Neural progenitor cell (in vitro differentiated cells): ENCODE data around the gene PDE7B. TPM values are rescaled to one million over a fixed set of nuclear protein-coding genes. Genes with fewer than 3 reads are reported as not detected.
A peak's percentile ranks its signal among the peaks of the same experiment; 100 is the strongest.

Experiments
- DNase-seq: peaks from one replicate; pipeline ENCODE4 v3.0.0-alpha.2; 2016; ENCODE audit warnings: low spot score
- H2AFZ ChIP-seq: fragments of 200-600 bp; sonication (generic); replicated peaks from 2 replicates; pipeline ENCODE4 v1.6.1; 2016; ENCODE audit warnings: antibody characterized with exemption
- H3F3A ChIP-seq: fragments of 200-600 bp; sonication (generic); 2 replicates; pipeline ENCODE4 v1.6.1; 2016; ENCODE audit warnings: antibody characterized with exemption, low read depth
- H3K27ac ChIP-seq: fragments of 200-600 bp; sonication (generic); 2 replicates; pipeline ENCODE4 v1.5.1; 2016; ENCODE audit warnings: mild to moderate bottlenecking
- H3K27me3 ChIP-seq: fragments of 200-600 bp; sonication (generic); 2 replicates; pipeline ENCODE4 v1.6.1; 2016; ENCODE audit warnings: mild to moderate bottlenecking, moderate library complexity
- H3K36me3 ChIP-seq: fragments of 200-600 bp; sonication (generic); 2 replicates; pipeline ENCODE4 v1.5.1; 2016
- H3K4me1 ChIP-seq: fragments of 200-600 bp; sonication (generic); 2 replicates; pipeline ENCODE4 v1.6.1; 2016; ENCODE audit warnings: mixed run types
- H3K4me2 ChIP-seq: fragments of 200-600 bp; sonication (generic); 2 replicates; pipeline ENCODE4 v1.6.1; 2016
- H3K4me3 ChIP-seq: fragments of 200-600 bp; sonication (generic); 2 replicates; pipeline ENCODE4 v1.5.1; 2016
- H3K79me2 ChIP-seq: fragments of 200-600 bp; sonication (generic); 2 replicates; pipeline ENCODE4 v1.6.1; 2016; ENCODE audit warnings: low read depth
- H3K9ac ChIP-seq: fragments of 200-600 bp; sonication (generic); 2 replicates; pipeline ENCODE4 v1.6.1; 2016
- H3K9me3 ChIP-seq: fragments of 200-600 bp; sonication (generic); 2 replicates; pipeline ENCODE4 v1.5.1; 2016; ENCODE audit warnings: low read depth
- H4K20me1 ChIP-seq: fragments of 200-600 bp; sonication (generic); 2 replicates; pipeline ENCODE4 v1.6.1; 2016; ENCODE audit warnings: low read depth
- H3K27ac Mint-ChIP-seq: 3 replicates; pipeline ENCODE4 v1.8.0; 2021; ENCODE audit warnings: mixed read lengths
- H3K27me3 Mint-ChIP-seq: 2 replicates; pipeline ENCODE4 v1.8.0; 2022; ENCODE audit warnings: low read depth, mild to moderate bottlenecking, inconsistent platforms, moderate library complexity, mixed read lengths; ENCODE audit not compliant: insufficient read depth
- H3K36me3 Mint-ChIP-seq: 3 replicates; pipeline ENCODE4 v1.8.0; 2021; ENCODE audit warnings: mixed read lengths
- H3K4me1 Mint-ChIP-seq: 3 replicates; pipeline ENCODE4 v1.8.0; 2021; ENCODE audit warnings: mixed read lengths
- H3K4me3 Mint-ChIP-seq: 3 replicates; pipeline ENCODE4 v1.8.0; 2021; ENCODE audit warnings: mild to moderate bottlenecking, moderate library complexity, mixed read lengths
- H3K9me3 Mint-ChIP-seq: 3 replicates; pipeline ENCODE4 v1.8.0; 2020; ENCODE audit warnings: mixed read lengths
- EZH2 ChIP-seq: fragments of 200-600 bp; sonication (generic); IDR thresholded peaks from 2 replicates; pipeline ENCODE4 v1.6.1; 2017; ENCODE audit warnings: antibody characterized with exemption, mild to moderate bottlenecking, moderate library complexity
- EZH2phosphoT487 ChIP-seq: fragments of 200-600 bp; sonication (generic); IDR thresholded peaks from 2 replicates; pipeline ENCODE4 v1.6.1; 2017; ENCODE audit warnings: antibody characterized with exemption
- total RNA-seq: library from RNA; depleted of rRNA; stranded (reverse); fragments of >200 nt; gene quantifications from 2 replicates; pipeline ENCODE4 v1.2.3, GENCODE V29; 2015; ENCODE audit warnings: low replicate concordance
- TF ChIP-seq, protein P1 (sequence below): fragments of 200-600 bp; sonication (generic); IDR thresholded peaks from 2 replicates; pipeline ENCODE4 v1.5.1; 2017; ENCODE audit warnings: antibody characterized with exemption, mild to moderate bottlenecking

Gene PDE7B
- total RNA-seq, 1 donor from 2014 or later = 0.04 TPM

- no peak overlapping the region for H3K4me3 Mint-ChIP-seq
- no peak overlapping the region for H3K4me3 ChIP-seq
- H4K20me1 ChIP-seq = no peaks in the 10 kb centered on the region
- peaks cover 7% of the 10 kb centered on the region for H3K27me3 Mint-ChIP-seq
- H3K36me3 Mint-ChIP-seq = no peaks in the 10 kb centered on the region
- H3K27ac Mint-ChIP-seq = peak overlapping the region; percentile 90
- H2AFZ ChIP-seq = peak overlapping the region; percentile 22
- peaks cover 42% of the 10 kb centered on the region for H3K4me1 Mint-ChIP-seq
- no peaks in the 10 kb centered on the region for H3K9me3 ChIP-seq
- no peak for DNase-seq
- H3K4me1 ChIP-seq = peaks cover 12% of the 10 kb centered on the region
- H3K27me3 ChIP-seq = no peaks in the 10 kb centered on the region
- no peaks in the 10 kb centered on the region for H3K36me3 ChIP-seq
- H3K9ac ChIP-seq = no peak overlapping the region
- no peaks in the 10 kb centered on the region for H3F3A ChIP-seq
- H3K9me3 Mint-ChIP-seq = no peaks in the 10 kb centered on the region
- H3K27ac ChIP-seq = no peak overlapping the region
- no peaks in the 10 kb centered on the region for H3K79me2 ChIP-seq
- H3K4me2 ChIP-seq = no peak overlapping the region
- TF ChIP-seq, protein P1, sequence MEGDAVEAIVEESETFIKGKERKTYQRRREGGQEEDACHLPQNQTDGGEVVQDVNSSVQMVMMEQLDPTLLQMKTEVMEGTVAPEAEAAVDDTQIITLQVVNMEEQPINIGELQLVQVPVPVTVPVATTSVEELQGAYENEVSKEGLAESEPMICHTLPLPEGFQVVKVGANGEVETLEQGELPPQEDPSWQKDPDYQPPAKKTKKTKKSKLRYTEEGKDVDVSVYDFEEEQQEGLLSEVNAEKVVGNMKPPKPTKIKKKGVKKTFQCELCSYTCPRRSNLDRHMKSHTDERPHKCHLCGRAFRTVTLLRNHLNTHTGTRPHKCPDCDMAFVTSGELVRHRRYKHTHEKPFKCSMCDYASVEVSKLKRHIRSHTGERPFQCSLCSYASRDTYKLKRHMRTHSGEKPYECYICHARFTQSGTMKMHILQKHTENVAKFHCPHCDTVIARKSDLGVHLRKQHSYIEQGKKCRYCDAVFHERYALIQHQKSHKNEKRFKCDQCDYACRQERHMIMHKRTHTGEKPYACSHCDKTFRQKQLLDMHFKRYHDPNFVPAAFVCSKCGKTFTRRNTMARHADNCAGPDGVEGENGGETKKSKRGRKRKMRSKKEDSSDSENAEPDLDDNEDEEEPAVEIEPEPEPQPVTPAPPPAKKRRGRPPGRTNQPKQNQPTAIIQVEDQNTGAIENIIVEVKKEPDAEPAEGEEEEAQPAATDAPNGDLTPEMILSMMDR = no peak
- TF ChIP-seq EZH2phosphoT487 (no peak), EZH2 (no peak)
Measured at GRCh38 chr6:136114661-136115060, 263.2 kb downstream of the PDE7B start.

DNA sequence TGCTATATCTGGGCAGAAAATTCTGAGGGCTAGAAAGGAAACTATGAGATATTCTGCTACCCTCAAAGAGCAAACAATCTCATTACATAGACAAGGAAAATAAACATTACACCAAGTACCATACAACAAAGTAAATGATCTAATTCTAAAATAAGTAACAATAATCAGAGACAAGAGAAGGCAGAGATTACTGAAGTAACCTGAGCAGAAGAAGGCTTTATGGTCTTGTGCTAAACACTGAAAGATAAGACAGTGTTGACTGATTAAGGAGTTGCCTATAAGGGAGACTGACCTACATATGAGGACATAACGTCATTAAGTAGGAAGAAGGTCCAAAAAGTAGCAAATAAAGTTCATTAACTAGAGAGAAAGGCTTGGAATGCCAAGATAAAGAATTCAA, 264.4 kb downstream of the PDE7B start:
- no peaks in the 10 kb centered on the region for H3K9me3 Mint-ChIP-seq

GRCh38 chr6:136117081-136117480, 265.6 kb downstream of the PDE7B start:
- H3K27me3 ChIP-seq = no peaks in the 10 kb centered on the region
- no peaks in the 10 kb centered on the region for H4K20me1 ChIP-seq
- no peak for DNase-seq
- H3K36me3 ChIP-seq = no peaks in the 10 kb centered on the region
- Mint-ChIP-seq H3K4me3 (no peak overlapping the region), H3K4me1 (peaks cover 29% of the 10 kb centered on the region), H3K27ac (no peak overlapping the region), H3K9me3 (no peaks in the 10 kb centered on the region), H3K27me3 (peaks cover under 1% of the 10 kb centered on the region), H3K36me3 (no peaks in the 10 kb centered on the region)
- no peaks in the 10 kb centered on the region for H3K79me2 ChIP-seq
- H3K9me3 ChIP-seq = no peaks in the 10 kb centered on the region
- H3K4me2 ChIP-seq = no peak overlapping the region
- H3K9ac ChIP-seq = no peak overlapping the region
- no peak overlapping the region for H2AFZ ChIP-seq
- H3K4me3 ChIP-seq = no peak overlapping the region
- H3F3A ChIP-seq = no peaks in the 10 kb centered on the region
- H3K27ac ChIP-seq = no peak overlapping the region
- H3K4me1 ChIP-seq = peaks cover 12% of the 10 kb centered on the region
- TF ChIP-seq EZH2 = no peak

More for the DNA sequence above, 264.4 kb downstream of the PDE7B start:
- peaks cover 39% of the 10 kb centered on the region for H3K4me1 Mint-ChIP-seq
- H3K4me3 Mint-ChIP-seq = no peak overlapping the region
- Histone ChIP-seq H3K9me3 (no peaks in the 10 kb centered on the region), H3K4me3 (no peak overlapping the region), H2AFZ (no peak overlapping the region), H3K27me3 (no peaks in the 10 kb centered on the region), H3K4me1 (peaks cover 12% of the 10 kb centered on the region), H3K9ac (no peak overlapping the region), H3K4me2 (no peak overlapping the region), H3K27ac (no peak overlapping the region), H3K79me2 (no peaks in the 10 kb centered on the region), H4K20me1 (no peaks in the 10 kb centered on the region), H3K36me3 (no peaks in the 10 kb centered on the region), H3F3A (no peaks in the 10 kb centered on the region)
- H3K27me3 Mint-ChIP-seq = peaks cover 4% of the 10 kb centered on the region
- no peak for TF ChIP-seq EZH2
- TF ChIP-seq, protein P1 = no peak
- TF ChIP-seq EZH2phosphoT487 = no peak
- peak overlapping the region; percentile 44 for H3K27ac Mint-ChIP-seq
- no peak for DNase-seq
- no peaks in the 10 kb centered on the region for H3K36me3 Mint-ChIP-seq

- Histone ChIP-seq H3K4me1 (peaks cover 7% of the 10 kb centered on the region), H3K4me3 (no peak overlapping the region), H3K4me2 (no peak overlapping the region), H3F3A (no peaks in the 10 kb centered on the region), H3K36me3 (no peaks in the 10 kb centered on the region), H3K27me3 (no peaks in the 10 kb centered on the region), H3K9ac (no peak overlapping the region), H4K20me1 (no peaks in the 10 kb centered on the region), H3K9me3 (no peaks in the 10 kb centered on the region), H3K27ac (no peak overlapping the region), H3K79me2 (no peaks in the 10 kb centered on the region), H2AFZ (no peak overlapping the region)
- H3K27ac Mint-ChIP-seq = no peak overlapping the region
- no peaks in the 10 kb centered on the region for H3K36me3 Mint-ChIP-seq
- H3K27me3 Mint-ChIP-seq = no peaks in the 10 kb centered on the region
- no peak for DNase-seq
- H3K4me3 Mint-ChIP-seq = no peak overlapping the region
- H3K9me3 Mint-ChIP-seq = no peaks in the 10 kb centered on the region
- TF ChIP-seq EZH2 (no peak), EZH2phosphoT487 (no peak)
- TF ChIP-seq, protein P1 = no peak
- H3K4me1 Mint-ChIP-seq = peaks cover 13% of the 10 kb centered on the region
Measured at GRCh38 chr6:136118787-136119186, 267.3 kb downstream of the PDE7B start.
